GM21390 (cell line): ENCODE results near the gene PRAMEF9.
"Not testable (repeated sequence)": the region's sequence is repeated elsewhere in the genome, so short reads cannot be mapped to it uniquely, and the experiment has no call there.

Experiments used
- ATAC-seq: cut with Tn5 transposase; IDR thresholded peaks from one replicate; pipeline ENCODE4 v1.9.1; 2021; ENCODE audit not compliant: unreplicated experiment

The PRAMEF9 gene

DNA sequence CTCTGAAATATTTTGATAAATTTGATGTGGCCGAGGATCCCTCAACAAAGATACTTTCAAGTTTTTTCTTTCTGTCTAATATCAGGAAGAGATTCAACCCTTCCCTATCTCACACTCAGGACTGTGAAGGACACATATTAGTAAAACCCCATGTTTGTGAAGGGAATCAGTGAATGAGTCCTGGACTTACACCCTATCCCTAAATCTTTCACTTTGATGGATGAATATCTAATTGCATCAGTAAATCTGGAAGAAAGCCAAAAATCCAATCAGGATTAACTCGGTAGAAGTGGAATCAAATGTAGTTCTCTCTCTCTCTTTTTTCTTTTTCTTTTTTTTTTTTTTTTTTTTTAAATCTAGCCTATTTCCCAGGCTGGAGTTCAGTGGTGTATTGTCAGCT lies at the start of gene PRAMEF9:
PRAMEF9 (plus strand) TSS at position 301 of the 400 bp plus-strand sequence. CDS start 3,433 bp downstream, outside the sequence.
- ATAC-seq = not testable (repeated sequence)

GRCh38 chr1:13155909-13156308 lies 15.7 kb upstream of the PRAMEF9 start, which contains the start of gene PRAMEF26:
TSS of gene PRAMEF26 (minus strand) at chr1:13156009. CDS start at chr1:13153095, 2,914 bp downstream.
- ATAC-seq = not testable (repeated sequence)

GRCh38 chr1:13165531-13165930 lies 6.1 kb upstream of the PRAMEF9 start, which contains the start of gene HNRNPCL4:
TSS of gene HNRNPCL4 (minus strand) at chr1:13165631. CDS start at chr1:13165467, 164 bp downstream.
- not testable (repeated sequence) for ATAC-seq

- not testable (repeated sequence) for ATAC-seq
These were observed 29.7 kb downstream of the PRAMEF9 start, which contains the start of gene PRAMEF13 for GRCh38 chr1:13201309-13201708. TSS of gene PRAMEF13 (minus strand) at chr1:13201409. CDS start at chr1:13199589, 1,820 bp downstream.

DNA sequence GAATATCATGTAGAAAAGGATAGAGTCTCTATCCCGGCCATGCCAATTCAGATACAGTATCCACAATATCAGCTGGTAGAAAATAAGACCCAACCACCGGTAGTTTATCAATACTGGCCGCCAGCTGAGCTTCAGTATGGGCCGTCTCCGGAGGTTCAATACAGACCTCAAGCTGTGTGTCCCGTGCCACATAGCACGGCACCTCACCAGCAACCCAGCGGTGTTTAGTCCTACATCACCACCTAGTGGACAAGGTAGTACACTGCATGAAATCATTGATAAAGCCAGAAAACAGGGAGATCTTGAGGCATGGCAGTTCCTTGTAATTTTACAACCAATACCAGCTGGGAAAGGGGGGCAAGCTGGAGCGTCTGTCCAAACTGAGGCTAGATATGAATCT lies 37.1 kb downstream of the PRAMEF9 start:
- not testable (repeated sequence) for ATAC-seq

GRCh38 chr1:13216619-13217018 lies 45.0 kb downstream of the PRAMEF9 start:
- not testable (repeated sequence) for ATAC-seq

- not testable (repeated sequence) for ATAC-seq
These were observed 47.6 kb downstream of the PRAMEF9 start for GRCh38 chr1:13219203-13219602.

- not testable (repeated sequence) for ATAC-seq
These were observed 51.1 kb downstream of the PRAMEF9 start for GRCh38 chr1:13222788-13223187.

DNA sequence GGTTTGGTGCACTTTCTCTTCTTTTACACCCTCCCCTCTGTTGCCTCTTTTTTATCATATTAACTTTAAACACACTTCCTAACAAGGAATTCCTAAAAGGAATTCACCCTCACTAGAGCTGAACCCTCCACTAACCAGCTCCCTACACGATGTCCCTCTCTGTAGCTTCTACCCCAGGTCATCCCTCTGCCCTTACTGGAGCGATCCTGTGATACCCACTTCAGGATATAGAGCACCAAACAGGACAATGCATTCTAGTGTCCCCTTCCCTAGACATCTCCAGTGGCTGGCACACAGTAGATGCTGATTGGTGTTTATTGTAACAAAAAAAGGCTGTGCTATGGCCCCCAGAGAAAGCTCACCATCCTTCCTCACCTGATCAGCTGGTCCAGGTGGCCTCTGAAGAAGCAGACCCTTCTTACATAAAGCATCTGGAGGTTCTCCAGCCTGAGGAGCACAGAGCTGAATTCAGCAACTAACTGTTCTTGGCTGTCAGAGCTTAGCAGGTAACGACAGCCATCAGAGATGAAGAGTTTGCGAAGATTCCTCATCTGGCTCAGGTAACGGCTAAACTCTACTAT lies 52.9 kb downstream of the PRAMEF9 start:
- ATAC-seq = no peak

- not testable (repeated sequence) for ATAC-seq
These were observed 54.1 kb downstream of the PRAMEF9 start, which contains the start of gene PRAMEF18 for GRCh38 chr1:13225675-13226204. TSS of gene PRAMEF18 (minus strand) at chr1:13226154. CDS start at chr1:13226106, 48 bp downstream.

GRCh38 chr1:13227271-13228055 lies 55.8 kb downstream of the PRAMEF9 start:
- ATAC-seq = not testable (repeated sequence)

DNA sequence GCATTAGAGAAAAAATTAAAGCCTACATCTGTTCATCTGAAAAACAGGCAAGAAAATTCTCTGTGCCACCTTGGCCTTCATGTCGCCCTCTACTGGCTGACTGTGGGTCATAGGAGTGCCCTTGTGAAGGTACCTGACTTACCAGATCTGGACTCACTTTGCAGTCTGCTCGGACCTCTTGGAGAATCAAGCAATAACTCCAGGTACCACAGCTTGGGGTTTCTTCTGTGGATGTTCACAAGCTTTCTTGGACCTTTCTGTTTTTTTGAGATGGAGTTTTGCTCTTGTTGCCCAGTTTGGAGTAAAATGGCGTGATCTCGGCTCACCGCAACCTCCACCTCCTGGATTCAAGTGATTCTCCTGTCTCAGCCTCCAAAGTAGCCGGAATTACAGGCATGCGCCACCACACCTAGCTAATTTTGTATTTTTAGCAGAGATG lies 56.7 kb downstream of the PRAMEF9 start:
- no peak for ATAC-seq
